Activated CD4-positive, alpha-beta T cell treated with anti-CD3 and anti-CD28 coated beads for 4 hours (primary cell): ENCODE results near the gene CPM.

Experiments
- DNase-seq, 2 donors: peaks; one replicate each; pipeline ENCODE4 v3.0.0-alpha.2; 2020

The CPM gene

DNA sequence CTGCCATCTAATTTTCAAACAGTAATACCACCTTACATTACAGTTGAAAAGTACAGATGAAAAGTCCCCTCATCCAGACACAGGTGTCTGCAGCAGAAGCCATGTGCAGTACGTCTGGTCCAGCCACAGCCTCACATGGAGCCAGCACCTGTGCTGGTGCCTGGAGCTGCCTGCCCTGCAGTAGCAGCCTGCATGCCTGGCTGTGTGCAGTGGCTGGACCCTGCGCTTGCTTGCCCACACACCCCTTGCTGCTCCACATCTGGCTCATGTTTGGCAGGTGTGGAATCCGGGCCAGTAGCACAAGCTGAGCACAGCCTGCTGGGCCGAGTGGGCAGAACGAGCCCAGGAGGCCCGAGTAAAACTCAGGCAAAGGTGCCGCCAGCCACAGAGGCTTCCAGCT is 21.8 kb upstream of the CPM start:
- no peak for DNase-seq

DNA sequence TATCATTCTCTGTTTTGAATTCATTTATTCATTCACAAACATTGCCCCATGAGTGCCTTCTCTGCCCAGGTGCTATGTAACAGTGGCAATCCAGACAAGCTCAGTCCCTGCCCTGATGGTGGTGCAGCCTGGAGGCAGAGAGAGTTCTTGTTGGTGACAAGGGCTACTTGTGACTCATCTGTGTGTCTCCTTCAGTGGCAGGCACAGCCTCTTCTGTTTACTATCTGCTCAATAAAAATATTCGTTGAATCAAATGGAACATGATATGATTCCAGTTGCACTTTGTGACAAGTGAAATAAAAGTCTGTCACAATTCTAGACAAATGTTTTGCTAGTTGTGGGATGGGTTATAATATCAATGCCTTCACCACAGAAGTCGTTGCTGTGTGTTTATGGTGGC is 20.6 kb upstream of the CPM start:
- no peak for DNase-seq

DNA sequence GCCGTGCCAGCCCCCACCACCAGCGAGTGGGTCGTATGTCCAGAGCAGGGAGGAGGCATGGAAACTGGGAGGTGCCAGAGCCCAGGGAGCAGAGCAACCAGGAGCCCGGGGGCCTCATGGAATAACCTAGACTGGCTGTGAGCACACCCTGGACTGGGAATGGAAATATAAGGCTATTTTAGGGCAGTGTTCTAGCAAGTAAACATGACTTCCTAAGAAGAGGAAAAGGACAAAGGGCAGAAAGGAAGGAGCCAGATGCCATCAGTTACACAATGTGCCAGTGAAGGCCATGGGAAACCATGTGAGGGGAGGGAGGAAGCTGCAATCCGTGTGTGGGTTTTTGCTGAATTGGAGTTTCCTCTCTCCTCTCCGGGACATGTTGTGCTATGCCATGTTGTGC is 18.7 kb upstream of the CPM start:
- no peak for DNase-seq

GRCh38 chr12:68950511-68950910 is 17.5 kb upstream of the CPM start:
- no peak for DNase-seq

DNA sequence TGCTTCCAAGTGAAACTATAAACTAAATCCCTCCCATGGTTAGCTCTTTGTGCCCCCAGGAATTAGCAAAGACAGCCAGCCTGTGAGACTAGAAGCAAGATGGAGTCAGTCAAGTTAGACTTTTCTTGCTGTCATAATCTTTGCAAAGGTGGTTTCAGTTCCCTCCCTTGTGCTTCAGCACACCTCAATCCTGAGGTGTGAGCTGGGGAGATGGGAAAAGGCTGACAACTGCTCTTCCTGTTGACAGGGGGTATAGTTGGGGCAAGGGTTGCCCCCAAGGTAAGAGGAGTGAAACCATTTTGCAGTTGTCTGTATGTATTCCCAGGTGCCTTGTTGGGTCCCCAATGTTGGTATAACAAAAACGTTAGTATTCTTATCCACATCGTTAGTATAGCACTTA is 12.3 kb upstream of the CPM start:
- no peak for DNase-seq

- no peak for DNase-seq
Measured at GRCh38 chr12:68944296-68945076, 11.5 kb upstream of the CPM start.

DNA sequence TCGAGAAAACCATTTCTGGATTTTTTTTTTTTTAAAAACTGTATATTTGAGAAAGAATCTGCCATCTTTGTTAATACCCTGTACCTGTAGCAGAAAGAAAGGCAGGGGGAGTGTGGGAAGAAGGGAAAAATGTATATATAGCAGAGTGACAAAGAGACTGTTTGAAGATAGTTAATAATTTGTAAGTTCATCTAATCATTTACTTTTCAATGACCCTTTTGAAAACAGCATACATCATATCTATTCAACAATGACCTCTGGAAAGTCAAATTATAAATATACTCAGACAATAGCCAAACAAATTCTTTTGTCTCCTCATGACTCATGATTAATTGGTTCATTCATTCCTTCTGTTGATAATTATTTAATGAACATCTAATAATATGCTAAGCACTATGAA is 10.9 kb upstream of the CPM start:
- no peak for DNase-seq

GRCh38 chr12:68940731-68941130 is 7.8 kb upstream of the CPM start:
- DNase-seq: no peak

DNA sequence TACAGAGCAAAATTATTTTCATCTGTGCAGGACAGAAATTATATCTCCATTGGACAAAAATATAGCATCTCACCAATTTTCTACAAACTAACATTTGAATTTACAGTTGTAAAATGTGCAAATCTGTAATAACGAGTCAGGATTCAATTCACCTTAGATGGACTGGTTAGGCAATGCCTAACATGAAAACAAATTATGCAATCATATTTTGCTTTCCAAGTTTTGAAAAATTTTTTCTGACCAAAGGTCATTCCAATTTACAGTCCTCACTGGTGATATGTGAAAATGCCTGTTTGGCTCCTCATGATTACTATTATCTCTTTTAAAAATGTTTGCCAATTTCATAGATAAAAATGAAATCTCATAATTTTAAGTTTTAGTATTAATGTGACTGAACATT is 6.5 kb upstream of the CPM start:
- DNase-seq: no peak

DNA sequence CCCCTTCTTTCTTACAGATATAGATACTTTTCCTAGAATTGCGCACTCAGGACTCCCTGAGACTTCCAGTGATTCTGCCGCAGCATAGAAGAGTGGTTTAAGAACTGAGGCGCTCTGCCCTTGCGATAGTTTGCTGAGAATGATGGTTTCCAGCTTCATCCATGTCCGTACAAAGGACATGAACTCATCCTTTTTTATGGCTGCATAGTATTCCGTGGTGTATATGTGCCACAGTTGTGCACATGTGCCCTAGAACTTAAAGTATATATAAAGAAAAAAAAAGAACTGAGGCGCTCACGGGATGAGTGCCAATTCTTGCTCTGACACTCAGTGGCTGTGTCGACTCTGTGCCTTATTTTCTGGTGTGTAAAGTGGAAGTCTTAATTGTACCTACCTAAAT is 1.4 kb upstream of the CPM start:
- DNase-seq: no peak

DNA sequence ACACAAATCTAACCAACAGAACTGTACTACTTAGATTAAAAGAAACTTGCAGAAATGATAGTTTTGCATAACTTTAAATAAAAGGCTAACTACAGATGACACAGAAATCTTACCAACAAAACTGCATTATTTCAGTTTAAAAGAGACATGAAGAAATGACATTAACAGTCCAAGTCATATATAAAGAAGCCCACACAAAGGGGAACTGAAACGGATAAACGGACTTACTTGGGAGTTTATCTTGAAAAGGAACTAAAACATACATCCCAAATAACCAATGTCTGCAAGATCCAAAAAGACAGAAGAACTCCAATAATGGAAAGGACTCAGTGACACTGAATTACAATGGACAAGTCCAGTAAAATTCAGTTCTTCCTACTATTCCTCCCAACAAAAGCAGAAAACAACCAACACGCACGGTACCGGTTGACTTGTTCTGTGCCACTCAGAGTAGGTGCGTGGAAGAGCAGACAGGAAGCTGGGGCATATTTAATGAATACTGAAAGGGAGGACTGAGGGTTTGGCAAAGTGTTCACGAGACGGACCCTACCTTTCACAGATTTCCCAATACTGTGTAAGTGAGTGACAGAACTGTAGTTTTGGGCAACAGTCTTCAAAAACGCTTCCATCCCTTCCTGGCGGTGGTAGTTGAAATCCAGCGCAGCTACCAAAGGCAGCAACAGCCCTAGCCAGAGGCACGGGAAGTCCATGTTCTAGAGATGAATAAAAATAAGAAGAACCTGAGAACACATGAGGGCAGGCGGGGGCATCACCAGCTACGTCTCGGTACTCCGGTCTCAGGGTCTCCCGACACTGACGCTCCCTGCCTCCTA is 627 bp downstream of the CPM start:
- peak; percentile 4 to 17 for DNase-seq

- DNase-seq: no peak
Measured at GRCh38 chr12:68930178-68930577, 2.8 kb downstream of the CPM start.

GRCh38 chr12:68924546-68924945 is 8.4 kb downstream of the CPM start:
- DNase-seq: no peak

GRCh38 chr12:68919581-68920239 is 13.3 kb downstream of the CPM start:
- no peak for DNase-seq

GRCh38 chr12:68918960-68919359 is 14.0 kb downstream of the CPM start:
- no peak for DNase-seq

DNA sequence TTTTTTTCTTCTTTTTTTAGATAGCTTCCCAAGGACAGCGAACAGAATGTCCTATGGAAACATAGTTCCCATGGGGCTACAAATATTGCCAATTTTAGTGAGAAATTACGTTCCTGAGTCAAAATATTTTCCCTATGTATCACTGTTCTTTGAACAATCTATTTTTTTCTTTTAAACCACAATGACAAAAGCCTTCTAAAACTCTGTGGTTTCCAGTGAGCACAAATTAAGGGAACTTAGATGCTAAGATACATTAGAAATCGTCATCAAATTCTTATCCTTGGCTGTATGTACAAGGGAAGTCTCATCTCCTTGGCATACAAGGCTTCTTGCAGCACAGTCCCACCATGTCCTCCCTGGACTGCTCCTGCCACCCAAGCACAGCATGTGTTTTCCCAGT is 17.9 kb downstream of the CPM start:
- no peak for DNase-seq

DNA sequence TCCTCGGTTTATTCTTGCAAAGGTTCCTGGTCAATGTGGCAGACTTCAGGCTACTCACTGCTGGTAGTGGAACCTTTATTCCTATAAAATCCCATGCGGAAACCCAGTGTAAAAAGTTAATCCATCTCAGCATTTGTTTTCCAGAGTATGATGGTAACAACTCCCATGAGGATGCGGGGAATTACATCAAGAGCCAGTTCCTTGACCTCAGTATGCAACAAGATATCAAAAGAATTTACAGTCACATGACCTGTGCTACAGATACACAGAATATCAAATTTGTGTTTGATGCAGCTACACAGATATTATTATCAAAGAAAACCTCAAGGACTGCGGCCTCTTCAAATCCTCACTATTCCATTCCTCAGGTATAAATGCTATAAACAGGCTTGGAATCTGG is 19.3 kb downstream of the CPM start:
- no peak for DNase-seq

DNA sequence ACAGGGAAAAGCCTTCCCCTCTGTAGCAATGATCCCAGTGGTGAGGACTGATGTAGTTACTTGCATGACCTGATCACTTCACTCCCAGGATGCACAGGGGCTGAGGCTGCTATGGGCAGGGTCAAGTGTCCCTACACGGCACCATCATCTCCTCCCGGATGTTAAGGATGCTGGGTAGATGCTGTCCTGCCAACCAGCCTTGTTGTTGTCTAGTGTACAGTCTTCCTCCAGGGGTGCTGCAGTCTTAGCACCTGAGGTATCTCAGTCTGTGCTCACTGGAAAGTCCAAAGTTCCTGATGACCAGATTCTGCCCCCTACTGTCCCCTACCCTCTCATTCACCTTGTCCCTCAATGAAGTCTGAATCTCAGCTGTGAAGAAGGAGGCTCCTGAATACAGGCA is 20.1 kb downstream of the CPM start:
- no peak for DNase-seq

- DNase-seq: no peak
Measured at GRCh38 chr12:68911197-68911718, 21.7 kb downstream of the CPM start.

DNA sequence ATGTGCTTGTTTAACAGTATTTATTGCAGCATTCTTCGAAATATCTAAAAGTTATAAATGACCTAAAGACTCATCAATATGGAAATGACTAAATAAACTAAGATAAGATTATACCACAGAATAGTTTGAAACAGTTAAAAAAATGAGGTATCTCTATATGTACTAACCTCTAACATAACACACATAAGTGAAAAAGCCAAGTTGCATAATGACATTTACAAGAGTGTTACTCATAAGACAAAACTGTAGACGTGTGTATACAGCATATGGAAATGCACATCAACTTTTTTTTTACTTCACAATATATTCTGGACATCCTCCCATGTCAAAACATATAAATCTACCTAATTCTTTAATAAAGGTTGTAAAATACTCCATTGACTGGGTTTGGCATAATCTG is 22.8 kb downstream of the CPM start:
- DNase-seq: no peak

DNA sequence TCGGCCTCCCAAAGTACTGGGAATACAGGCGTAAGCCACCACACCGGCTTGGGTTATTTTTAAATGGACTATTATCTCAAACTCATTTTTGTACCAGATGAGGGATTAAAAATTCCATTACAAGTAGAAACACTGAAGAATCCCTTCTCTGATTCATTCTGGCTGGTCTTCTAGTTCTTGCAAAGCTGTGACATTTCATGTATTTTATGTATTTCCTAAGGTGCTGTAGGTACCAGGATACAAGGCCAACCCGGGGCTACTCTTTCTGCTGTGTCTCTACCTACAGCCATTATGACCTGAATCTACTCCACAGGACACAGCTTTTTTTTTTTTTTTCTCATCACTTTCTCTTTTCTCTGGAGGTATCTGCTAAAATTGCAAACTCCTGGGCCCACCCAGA is 24.9 kb downstream of the CPM start:
- DNase-seq: no peak

DNA sequence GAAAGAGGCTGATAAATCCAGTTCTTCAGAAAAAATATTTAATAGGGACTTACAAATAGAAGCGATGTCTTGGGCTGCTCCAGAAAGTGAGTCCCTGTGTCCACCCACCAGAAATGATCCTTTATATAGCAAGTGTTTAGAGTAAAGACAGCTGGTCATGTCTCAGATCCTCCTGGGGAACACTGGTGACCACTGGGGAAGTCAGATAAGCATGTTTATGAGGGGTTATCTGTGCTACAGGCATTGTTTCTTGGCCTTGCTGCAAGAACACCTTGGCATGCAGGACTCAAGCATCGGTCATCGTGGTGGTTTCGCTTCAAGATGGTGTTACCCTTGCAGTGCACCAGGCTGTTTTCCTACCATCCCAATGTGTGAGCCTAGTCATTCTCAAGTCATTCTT is 27.2 kb downstream of the CPM start:
- no peak for DNase-seq

DNA sequence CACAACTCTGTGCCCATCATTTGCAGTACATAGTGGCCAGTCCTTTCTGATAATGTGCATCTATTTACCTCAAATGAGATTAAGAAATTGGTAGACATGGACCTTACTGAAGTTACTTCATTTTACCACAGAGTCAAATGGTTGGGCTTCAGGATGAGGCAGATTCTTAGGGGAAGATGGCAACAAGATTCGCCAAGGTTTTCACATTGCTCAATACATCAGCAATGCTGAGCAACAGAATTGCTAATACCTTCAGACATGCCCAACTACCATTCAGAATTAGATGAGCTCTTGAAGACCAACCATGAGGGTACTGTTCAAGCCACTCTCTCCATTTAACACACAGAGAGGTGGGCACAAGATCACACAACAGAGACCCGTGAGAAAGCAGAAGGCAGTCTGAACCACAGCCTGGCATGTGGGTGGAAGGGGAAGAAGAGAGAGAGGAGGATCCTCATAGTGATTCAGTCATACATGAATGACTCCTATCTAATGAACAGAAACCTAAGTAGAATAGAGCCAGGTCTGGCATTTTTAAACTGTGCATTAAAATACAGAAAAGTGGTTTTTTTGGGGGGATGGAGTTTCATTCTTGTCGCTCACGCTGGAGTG is 28.5 kb downstream of the CPM start:
- DNase-seq: no peak
